ENCODE measurements around the gene N4BP2L2.

N4BP2L2 gene

DNA sequence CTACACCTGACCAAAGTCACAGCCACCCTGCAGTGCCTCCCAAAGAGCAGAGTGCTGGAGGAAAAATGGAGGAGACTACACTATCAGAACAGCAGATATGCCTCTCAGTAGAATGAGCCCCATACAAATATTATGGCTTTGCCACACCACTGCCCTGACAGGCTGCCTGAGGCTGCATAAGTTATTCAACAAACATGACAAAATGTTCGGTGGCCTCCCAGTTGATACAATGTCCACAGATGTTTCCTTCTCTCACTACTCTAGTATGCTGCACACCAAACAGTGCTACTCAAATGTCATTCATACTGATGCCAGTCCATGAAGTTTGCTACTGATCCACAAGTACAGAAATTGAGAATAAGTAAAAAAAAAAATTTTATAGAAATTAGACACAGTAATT, 41.0 kb downstream of the N4BP2L2 start:
- DNase-seq (ENCODE audit: low read depth, low spot score), result no peak
- Histone ChIP-seq H3K36me3 (ENCODE audit: control insufficient read depth, insufficient read depth, low read length) (no peaks in the 10 kb centered on the region), H3K27ac (ENCODE audit: low read length) (no peak overlapping the region), H3K4me3 (ENCODE audit: low read length) (no peak overlapping the region), H3K4me1 (ENCODE audit: control insufficient read depth, insufficient read depth, low read length) (no peaks in the 10 kb centered on the region), H3K27me3 (ENCODE audit: control insufficient read depth, insufficient read depth, low read length) (no peaks in the 10 kb centered on the region), H3K9me3 (ENCODE audit: control insufficient read depth, insufficient read depth, low read length) (no peaks in the 10 kb centered on the region)
- no CpG with 5 or more reads among the region's 1 CpG for WGBS (ENCODE audit: insufficient coverage, insufficient read length)

DNA sequence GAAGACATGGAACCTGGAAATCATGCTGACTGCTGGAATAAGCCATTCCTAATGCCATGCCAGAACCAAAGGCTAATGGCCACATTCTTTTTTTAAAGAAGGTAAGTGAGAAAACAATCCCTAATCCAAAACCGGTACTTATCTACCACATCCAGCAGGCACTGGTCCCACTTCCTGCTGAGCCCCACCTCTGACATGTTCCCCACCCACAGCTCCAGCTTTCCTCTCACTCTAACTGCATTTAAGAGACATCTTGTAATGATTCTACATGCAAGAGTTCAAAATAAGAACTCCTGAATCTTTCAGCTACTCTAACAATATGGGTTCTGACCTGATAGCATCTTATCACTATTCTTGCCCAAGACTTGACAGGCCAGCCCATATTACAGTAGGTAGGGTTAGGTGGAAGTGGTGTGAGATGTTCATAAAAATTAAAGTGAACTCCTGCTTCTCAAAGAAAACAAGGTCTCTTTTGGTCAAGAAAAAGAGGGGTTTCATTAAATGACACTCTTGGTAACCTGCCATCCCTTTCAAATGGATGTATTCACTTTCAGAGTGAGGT, 41.9 kb downstream of the N4BP2L2 start:
- Histone ChIP-seq H3K9me3 (ENCODE audit: control insufficient read depth, insufficient read depth, low read length) (no peaks in the 10 kb centered on the region), H3K4me3 (ENCODE audit: low read length) (no peak overlapping the region), H3K27ac (ENCODE audit: low read length) (no peak overlapping the region), H3K4me1 (ENCODE audit: control insufficient read depth, insufficient read depth, low read length) (no peaks in the 10 kb centered on the region), H3K27me3 (ENCODE audit: control insufficient read depth, insufficient read depth, low read length) (no peaks in the 10 kb centered on the region), H3K36me3 (ENCODE audit: control insufficient read depth, insufficient read depth, low read length) (no peaks in the 10 kb centered on the region)
- DNase-seq (ENCODE audit: low read depth, low spot score), result no peak
- WGBS (ENCODE audit: insufficient coverage, insufficient read length), result no CpG with 5 or more reads among the region's 1 CpG

DNA sequence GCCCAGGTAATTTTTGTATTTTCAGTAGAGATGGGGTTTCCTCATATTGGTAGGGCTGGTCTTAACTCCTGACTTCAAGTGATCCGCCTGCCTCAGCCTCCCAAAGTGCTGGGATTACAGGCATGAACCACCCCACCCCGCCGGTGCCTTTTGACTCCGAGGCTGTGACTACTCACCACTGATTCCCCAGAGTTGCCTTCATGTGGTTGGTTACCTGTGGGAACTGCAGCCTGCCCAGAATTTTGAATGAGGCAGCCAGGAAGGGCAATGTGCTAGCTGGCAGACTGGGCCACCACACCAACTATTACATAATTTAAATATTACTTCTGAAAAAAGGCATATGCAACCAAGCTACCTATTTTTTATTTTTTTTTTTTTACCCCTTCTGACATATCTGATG, 42.8 kb downstream of the N4BP2L2 start:
- no peaks in the 10 kb centered on the region for H3K4me1 ChIP-seq (ENCODE audit: control insufficient read depth, insufficient read depth, low read length)
- WGBS (ENCODE audit: insufficient coverage, insufficient read length), result no CpG with 5 or more reads among the region's 4 CpGs
- DNase-seq (ENCODE audit: low read depth, low spot score), result no peak
- no peaks in the 10 kb centered on the region for H3K9me3 ChIP-seq (ENCODE audit: control insufficient read depth, insufficient read depth, low read length)
- no peak overlapping the region for H3K4me3 ChIP-seq (ENCODE audit: low read length)
- H3K27me3 ChIP-seq (ENCODE audit: control insufficient read depth, insufficient read depth, low read length), result no peaks in the 10 kb centered on the region
- no peak overlapping the region for H3K27ac ChIP-seq (ENCODE audit: low read length)
- H3K36me3 ChIP-seq (ENCODE audit: control insufficient read depth, insufficient read depth, low read length), result no peaks in the 10 kb centered on the region

DNA sequence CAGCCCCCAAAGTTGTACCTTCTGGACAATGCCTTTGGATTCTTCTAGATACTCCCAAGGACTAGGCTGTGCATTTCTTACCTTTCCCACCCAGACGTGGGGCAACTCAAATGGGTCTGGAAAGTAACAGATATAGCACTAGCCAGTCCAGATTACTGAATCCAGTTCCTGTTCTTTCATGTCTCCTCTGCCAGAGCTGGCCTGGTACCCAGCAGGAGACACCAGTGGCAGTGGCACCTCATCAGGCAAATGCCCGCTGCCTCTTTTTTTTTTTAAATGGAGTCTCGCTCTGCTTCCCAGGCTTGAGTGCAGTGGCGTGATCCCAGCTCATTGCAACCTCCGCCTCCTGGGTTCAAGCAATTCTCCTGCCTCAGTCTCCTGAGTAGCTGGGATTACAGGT, 43.2 kb downstream of the N4BP2L2 start:
- Histone ChIP-seq H3K4me3 (ENCODE audit: low read length) (no peak overlapping the region), H3K27ac (ENCODE audit: low read length) (no peak overlapping the region), H3K9me3 (ENCODE audit: control insufficient read depth, insufficient read depth, low read length) (no peaks in the 10 kb centered on the region), H3K4me1 (ENCODE audit: control insufficient read depth, insufficient read depth, low read length) (no peaks in the 10 kb centered on the region), H3K27me3 (ENCODE audit: control insufficient read depth, insufficient read depth, low read length) (no peaks in the 10 kb centered on the region), H3K36me3 (ENCODE audit: control insufficient read depth, insufficient read depth, low read length) (no peaks in the 10 kb centered on the region)
- DNase-seq (ENCODE audit: low read depth, low spot score), result no peak
- no CpG with 5 or more reads among the region's 5 CpGs for WGBS (ENCODE audit: insufficient coverage, insufficient read length)

DNA sequence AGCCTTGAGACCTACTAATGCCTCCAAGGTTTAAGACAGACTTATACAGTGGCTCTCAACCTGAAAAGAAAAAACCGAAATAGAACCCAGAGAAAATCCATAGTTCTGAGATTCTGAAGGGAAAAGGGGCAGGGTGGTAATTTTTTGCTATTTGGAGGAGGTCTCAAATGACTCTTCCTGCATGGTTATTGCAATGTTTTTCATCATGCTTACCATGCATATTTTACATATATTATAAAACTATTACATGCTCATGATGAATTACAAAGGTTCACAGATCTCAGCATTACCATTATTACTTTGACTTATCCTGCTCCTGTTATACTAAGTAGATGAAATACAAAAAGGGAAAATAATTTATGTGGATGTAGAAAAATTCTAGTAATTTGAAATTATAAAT, 47.6 kb downstream of the N4BP2L2 start:
- no peak for DNase-seq (ENCODE audit: low read depth, low spot score)
- Histone ChIP-seq H3K4me1 (ENCODE audit: control insufficient read depth, insufficient read depth, low read length) (no peaks in the 10 kb centered on the region), H3K27me3 (ENCODE audit: control insufficient read depth, insufficient read depth, low read length) (no peaks in the 10 kb centered on the region), H3K9me3 (ENCODE audit: control insufficient read depth, insufficient read depth, low read length) (no peaks in the 10 kb centered on the region), H3K27ac (ENCODE audit: low read length) (no peak overlapping the region), H3K4me3 (ENCODE audit: low read length) (no peak overlapping the region), H3K36me3 (ENCODE audit: control insufficient read depth, insufficient read depth, low read length) (no peaks in the 10 kb centered on the region)
- WGBS (ENCODE audit: insufficient coverage, insufficient read length), result no CpG with 5 or more reads among the region's 1 CpG

DNA sequence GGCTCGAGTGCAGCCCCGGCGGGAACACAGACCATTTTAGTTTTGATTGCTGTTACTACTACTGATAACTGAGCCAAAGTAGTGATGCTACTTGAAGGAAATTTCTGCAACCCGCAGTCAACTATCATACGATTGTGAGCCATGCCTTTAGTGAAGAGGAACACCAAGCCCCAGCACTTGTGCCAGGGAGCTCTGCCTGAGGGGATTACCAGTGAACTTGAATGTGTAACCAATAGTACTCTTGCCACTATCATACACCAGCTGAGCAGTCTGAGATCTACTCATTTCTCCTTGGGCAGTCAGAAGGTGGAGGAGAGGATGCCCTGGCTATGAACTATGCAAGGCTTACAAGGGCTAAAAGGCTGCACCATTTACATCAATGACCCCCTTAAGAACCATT, 61.7 kb downstream of the N4BP2L2 start:
- Histone ChIP-seq H3K27ac (ENCODE audit: low read length) (no peak overlapping the region), H3K4me3 (ENCODE audit: low read length) (no peak overlapping the region), H3K36me3 (ENCODE audit: control insufficient read depth, insufficient read depth, low read length) (no peaks in the 10 kb centered on the region), H3K27me3 (ENCODE audit: control insufficient read depth, insufficient read depth, low read length) (no peaks in the 10 kb centered on the region), H3K4me1 (ENCODE audit: control insufficient read depth, insufficient read depth, low read length) (no peaks in the 10 kb centered on the region), H3K9me3 (ENCODE audit: control insufficient read depth, insufficient read depth, low read length) (no peaks in the 10 kb centered on the region)
- no peak for DNase-seq (ENCODE audit: low read depth, low spot score)
- no CpG with 5 or more reads among the region's 5 CpGs for WGBS (ENCODE audit: insufficient coverage, insufficient read length)

DNA sequence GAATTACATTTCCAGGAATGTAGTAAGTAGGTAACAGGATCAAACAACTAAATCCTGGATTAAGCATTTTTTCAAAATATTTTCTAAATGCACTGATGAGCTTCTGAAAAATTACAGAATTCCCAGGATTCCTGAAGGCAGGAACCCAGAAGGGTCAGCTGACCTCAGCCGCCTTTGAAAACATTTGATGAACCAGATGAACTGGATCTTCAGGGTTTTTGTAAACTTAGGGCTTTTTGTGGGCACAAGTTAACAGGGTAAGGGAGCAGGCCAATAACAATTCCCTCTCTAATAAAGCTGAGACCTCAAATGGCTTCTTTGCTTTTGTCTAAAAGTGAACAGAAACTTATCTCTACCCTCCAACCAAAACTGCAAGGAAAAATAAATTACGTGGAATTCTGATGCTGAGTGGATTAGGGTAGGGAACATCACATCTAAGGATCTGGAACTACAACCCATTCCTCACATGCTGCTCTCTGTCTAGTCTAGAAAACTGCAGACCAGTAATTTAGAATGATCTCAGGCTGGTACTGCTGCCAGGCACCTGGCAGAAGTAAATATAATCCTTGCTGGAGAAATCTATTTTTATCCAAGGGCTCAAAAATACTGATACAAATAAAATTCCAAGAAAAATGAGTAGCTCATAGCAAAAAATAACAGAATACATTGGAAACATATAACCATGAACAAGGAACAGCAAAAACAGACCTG, 62.4 kb downstream of the N4BP2L2 start:
- Histone ChIP-seq H3K4me1 (ENCODE audit: control insufficient read depth, insufficient read depth, low read length) (no peaks in the 10 kb centered on the region), H3K27ac (ENCODE audit: low read length) (no peak overlapping the region), H3K27me3 (ENCODE audit: control insufficient read depth, insufficient read depth, low read length) (no peaks in the 10 kb centered on the region), H3K4me3 (ENCODE audit: low read length) (no peak overlapping the region), H3K36me3 (ENCODE audit: control insufficient read depth, insufficient read depth, low read length) (no peaks in the 10 kb centered on the region), H3K9me3 (ENCODE audit: control insufficient read depth, insufficient read depth, low read length) (no peaks in the 10 kb centered on the region)
- no CpG with 5 or more reads among the region's 2 CpGs for WGBS (ENCODE audit: insufficient coverage, insufficient read length)
- DNase-seq (ENCODE audit: low read depth, low spot score), result no peak

DNA sequence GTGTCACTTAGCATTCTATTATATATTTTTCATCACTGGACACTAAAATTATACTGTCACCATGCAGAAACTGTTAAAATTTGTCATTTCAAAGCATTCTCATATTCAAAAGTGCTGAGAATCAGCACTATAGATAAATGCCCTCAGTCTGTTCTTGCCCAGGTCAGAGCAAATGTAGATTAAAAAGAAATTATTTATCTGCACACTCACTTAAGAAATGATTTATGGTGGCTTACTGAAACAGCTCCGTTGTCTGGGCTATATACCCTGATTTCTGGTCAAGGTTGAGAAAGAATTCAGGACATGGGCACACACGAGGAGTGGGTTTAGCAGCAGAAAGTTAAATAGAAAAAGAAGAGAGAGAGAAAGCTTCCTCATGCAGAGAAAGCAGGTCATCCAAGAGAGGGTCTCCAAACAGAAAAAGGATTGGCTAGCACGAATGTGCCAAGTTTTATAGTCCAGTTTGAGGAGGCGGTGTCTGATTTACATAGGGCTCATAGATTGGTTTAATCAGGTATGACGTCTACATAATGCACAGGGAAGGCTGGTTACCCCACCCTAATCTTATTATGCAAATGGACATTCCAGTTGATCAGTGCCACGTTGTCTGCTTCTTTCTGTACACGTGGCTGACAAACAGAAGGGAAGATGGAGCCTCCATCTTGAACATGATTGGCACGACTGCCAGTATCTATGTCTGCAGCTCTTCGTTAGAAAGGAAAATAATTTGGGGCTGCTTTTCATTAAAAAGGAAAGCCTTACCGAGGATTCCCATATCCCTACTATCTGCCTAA, 63.4 kb downstream of the N4BP2L2 start:
- H3K4me1 ChIP-seq (ENCODE audit: control insufficient read depth, insufficient read depth, low read length), result no peaks in the 10 kb centered on the region
- DNase-seq (ENCODE audit: low read depth, low spot score), result no peak
- no CpG with 5 or more reads among the region's 10 CpGs for WGBS (ENCODE audit: insufficient coverage, insufficient read length)
- H3K27ac ChIP-seq (ENCODE audit: low read length), result no peak overlapping the region
- H3K27me3 ChIP-seq (ENCODE audit: control insufficient read depth, insufficient read depth, low read length), result no peaks in the 10 kb centered on the region
- no peaks in the 10 kb centered on the region for H3K9me3 ChIP-seq (ENCODE audit: control insufficient read depth, insufficient read depth, low read length)
- no peak overlapping the region for H3K4me3 ChIP-seq (ENCODE audit: low read length)
- H3K36me3 ChIP-seq (ENCODE audit: control insufficient read depth, insufficient read depth, low read length), result no peaks in the 10 kb centered on the region

DNA sequence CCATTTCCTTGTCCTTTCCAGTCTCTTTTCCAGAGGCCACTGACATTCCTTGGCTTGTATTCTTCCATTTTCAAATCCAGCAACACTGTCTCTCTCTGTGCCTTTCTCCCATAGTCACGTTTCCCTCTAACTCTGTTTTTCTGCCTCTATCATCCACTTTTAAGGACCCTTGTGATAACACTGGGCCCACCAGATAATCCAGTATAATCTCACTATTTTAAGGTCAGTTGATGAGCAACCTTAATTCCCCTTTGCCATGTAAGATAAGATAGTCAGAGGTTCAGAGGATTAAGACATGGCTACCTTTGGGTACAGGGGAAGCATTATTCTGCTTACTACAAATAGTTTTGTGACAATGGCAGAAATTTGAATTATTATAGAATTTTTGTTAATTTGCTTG, 64.9 kb downstream of the N4BP2L2 start:
- no CpG with 5 or more reads among the region's 1 CpG for WGBS (ENCODE audit: insufficient coverage, insufficient read length)
- no peak overlapping the region for H3K27ac ChIP-seq (ENCODE audit: low read length)
- H3K9me3 ChIP-seq (ENCODE audit: control insufficient read depth, insufficient read depth, low read length), result no peaks in the 10 kb centered on the region
- no peaks in the 10 kb centered on the region for H3K27me3 ChIP-seq (ENCODE audit: control insufficient read depth, insufficient read depth, low read length)
- H3K4me3 ChIP-seq (ENCODE audit: low read length), result no peak overlapping the region
- H3K4me1 ChIP-seq (ENCODE audit: control insufficient read depth, insufficient read depth, low read length), result no peaks in the 10 kb centered on the region
- H3K36me3 ChIP-seq (ENCODE audit: control insufficient read depth, insufficient read depth, low read length), result no peaks in the 10 kb centered on the region
- no peak for DNase-seq (ENCODE audit: low read depth, low spot score)

DNA sequence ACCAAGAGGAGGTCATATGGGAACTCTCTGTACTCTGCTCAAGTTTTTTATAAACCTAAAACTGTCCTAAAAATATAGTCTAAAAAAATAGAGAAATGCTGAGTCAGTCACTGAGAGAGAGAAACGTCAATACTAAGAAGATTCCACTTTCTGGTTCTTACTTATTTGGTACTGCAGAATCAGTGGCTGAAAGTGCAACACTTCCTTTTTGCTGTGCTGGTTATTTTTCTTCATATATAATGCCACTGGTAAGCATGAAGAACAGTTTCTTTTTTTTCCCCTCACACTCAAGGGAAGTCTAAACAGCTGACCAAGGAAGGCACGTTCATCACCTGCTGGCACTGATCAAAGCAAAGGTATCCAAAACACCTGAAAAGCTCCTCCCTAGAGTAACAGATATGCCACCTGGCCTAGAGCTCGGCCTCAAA, 66.4 kb downstream of the N4BP2L2 start:
- no peak overlapping the region for H3K4me3 ChIP-seq (ENCODE audit: low read length)
- no CpG with 5 or more reads among the region's 3 CpGs for WGBS (ENCODE audit: insufficient coverage, insufficient read length)
- H3K27ac ChIP-seq (ENCODE audit: low read length), result no peak overlapping the region
- no peaks in the 10 kb centered on the region for H3K27me3 ChIP-seq (ENCODE audit: control insufficient read depth, insufficient read depth, low read length)
- no peaks in the 10 kb centered on the region for H3K36me3 ChIP-seq (ENCODE audit: control insufficient read depth, insufficient read depth, low read length)
- H3K4me1 ChIP-seq (ENCODE audit: control insufficient read depth, insufficient read depth, low read length), result no peaks in the 10 kb centered on the region
- H3K9me3 ChIP-seq (ENCODE audit: control insufficient read depth, insufficient read depth, low read length), result no peaks in the 10 kb centered on the region
- no peak for DNase-seq (ENCODE audit: low read depth, low spot score)

Data from iPS DF 6.9 (cell line).